Left kidney (tissue), 2 donors: Measurements from ENCODE around the gene MRPS15. TPM values are rescaled to one million over a fixed set of nuclear protein-coding genes. Genes with fewer than 3 reads are reported as not detected.
"Not testable (repeated sequence)": the region's sequence is repeated elsewhere in the genome, so short reads cannot be mapped to it uniquely, and the experiment has no call there.

Experiments used
- DNase-seq: peaks from one replicate; pipeline ENCODE4 v3.0.0-alpha.2; 2013
- polyA plus RNA-seq: library from polyadenylated mRNA; unstranded; fragments of 120-200 nt; gene quantifications from one replicate; pipeline ENCODE4 v1.2.1, GENCODE V29; 2013; ENCODE audit not compliant: insufficient read length

MRPS15 gene
- polyA plus RNA-seq, 1 donor: 68.0 TPM

GRCh38 chr1:36486439-36487335 is 22.5 kb upstream of the MRPS15 start:
- DNase-seq: no peak

- no peak for DNase-seq
These were observed 21.9 kb upstream of the MRPS15 start for GRCh38 chr1:36486093-36486438.

- no peak for DNase-seq
These were observed 19.9 kb upstream of the MRPS15 start for GRCh38 chr1:36484099-36484498.

GRCh38 chr1:36482724-36483388 is 18.7 kb upstream of the MRPS15 start, which contains the start of gene CSF3R:
TSS of gene CSF3R (minus strand) at chr1:36482913. CDS start at chr1:36479496, 3,417 bp downstream.
- no peak for DNase-seq

- no peak for DNase-seq
These were observed 17.9 kb upstream of the MRPS15 start for GRCh38 chr1:36481771-36482723.

- DNase-seq: no peak
These were observed 16.9 kb upstream of the MRPS15 start for GRCh38 chr1:36481091-36481490.

DNA sequence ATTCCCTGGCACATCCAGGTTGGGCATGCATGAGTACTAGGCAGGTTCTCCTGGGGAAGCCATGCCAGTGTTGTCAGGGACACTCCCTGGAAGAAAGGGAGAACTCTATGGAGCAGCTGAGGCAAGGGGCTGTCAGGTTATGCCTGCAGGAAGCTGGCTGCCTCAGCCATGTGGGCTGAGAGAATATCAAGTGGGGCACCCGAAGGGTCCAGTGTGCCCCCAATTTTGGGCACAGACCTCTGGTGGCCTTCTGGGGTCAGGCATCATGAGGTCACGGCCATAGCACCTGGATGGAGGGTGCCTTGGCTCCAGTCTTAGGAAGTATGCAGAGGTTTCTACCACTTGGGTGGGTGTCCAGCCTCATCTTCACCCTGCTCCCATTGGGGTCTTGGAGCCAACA is 16.0 kb upstream of the MRPS15 start:
- no peak for DNase-seq

- no peak for DNase-seq
These were observed 15.4 kb upstream of the MRPS15 start for GRCh38 chr1:36479505-36480051.

DNA sequence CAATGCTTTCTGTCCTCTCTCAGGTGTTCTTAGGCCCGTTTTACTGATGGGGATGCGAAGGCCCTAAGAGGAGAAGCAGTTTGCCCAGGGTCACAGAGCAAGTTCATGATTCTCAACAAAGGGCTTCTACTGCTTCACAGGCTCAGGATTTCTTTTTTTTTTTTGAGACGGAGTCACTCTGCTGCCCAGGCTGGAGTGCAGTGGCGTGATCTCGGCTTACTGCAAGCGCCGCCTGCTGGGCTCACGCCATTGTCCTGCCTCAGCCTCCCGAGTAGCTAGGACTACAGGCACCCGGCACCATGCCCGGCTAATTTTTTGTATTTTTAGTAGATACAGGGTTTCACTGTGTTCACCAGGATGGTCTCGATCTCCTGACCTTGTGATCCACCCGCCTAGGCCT is 13.4 kb upstream of the MRPS15 start:
- DNase-seq: not testable (repeated sequence)

GRCh38 chr1:36476945-36477344 is 12.8 kb upstream of the MRPS15 start:
- DNase-seq: no peak

- no peak for DNase-seq
These were observed 11.9 kb upstream of the MRPS15 start for GRCh38 chr1:36475910-36476604.

DNA sequence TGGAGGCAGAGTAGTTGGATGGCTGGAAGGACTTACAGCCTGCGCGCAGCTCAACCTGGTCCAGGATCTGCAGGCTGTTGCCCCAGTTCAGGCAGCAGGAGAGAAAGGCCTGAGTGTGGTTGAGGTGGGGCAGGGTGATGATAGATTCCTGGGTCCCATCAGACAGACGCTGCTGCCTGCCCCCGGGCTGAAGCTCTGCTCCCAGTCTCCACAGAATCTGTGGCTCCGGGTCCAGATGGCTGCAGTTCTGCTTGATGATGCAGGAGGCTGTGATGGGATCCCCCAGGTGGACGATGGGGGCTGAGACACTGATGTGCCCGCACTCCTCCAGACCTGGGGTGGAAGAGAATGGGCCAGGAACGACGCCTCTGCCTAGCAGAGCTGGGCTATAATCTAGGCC is 11.2 kb upstream of the MRPS15 start:
- no peak for DNase-seq

DNA sequence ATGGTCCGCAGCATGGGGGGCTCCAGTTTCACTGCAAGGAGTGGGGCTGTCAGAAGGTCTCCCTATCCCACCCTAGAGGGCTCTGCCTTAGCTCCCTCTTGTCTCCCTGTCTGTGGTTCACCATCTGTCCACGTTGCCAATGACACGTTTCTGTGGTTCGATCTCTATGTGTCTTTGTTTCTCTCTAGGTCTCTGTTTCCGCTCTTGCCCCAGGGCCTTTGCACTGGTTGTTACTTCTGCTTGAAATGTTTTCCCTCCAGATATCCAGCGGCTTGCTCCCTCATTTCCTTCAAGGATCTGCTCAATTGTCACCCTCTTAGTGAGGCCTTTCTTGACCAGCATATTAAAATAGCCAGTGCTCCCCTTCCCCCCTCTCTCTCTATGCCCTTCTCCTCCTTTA is 8.5 kb upstream of the MRPS15 start:
- DNase-seq: no peak

DNA sequence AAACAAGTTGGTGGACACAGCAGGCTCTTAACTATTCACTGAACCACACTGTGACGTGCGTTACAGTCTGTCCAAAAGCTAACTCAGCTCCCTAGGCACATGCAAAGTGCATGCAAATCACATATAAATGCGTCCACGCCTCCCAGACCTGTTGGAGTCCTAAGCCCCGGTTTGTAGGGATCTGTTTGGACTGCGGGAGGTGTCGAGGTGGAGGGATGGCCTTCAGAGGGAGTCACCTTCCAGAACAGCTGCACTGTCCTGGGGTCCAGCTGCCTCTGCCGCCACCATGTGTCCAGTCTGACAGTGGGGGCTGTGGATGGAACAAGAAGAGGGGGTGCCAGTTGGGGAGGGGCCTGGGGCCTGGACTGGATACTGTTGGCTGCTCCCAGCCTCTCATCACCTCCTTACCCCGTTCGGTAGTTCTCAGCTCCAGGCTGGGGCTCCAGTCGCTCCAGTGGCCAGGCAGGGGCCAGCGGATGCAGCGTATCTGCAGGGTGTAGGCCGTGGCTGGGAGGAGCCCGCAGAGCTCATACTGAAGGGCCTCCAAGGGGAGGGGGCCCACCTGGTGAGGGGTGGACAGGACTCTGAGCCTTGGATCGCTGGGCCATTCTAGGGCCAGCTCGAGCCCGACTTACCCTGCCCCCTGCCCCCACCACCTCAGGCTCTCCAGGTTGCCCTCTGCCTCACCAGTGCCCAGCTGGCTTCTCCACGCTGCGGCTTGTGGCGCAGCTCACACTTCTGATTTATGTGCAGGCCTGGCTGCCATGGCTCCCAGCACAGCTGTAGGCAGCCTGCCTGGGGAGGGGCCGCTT is 7.9 kb upstream of the MRPS15 start:
- no peak for DNase-seq

- DNase-seq: no peak
These were observed 5.0 kb upstream of the MRPS15 start for GRCh38 chr1:36469163-36469562.

- no peak for DNase-seq
These were observed 3.7 kb upstream of the MRPS15 start for GRCh38 chr1:36467700-36468455.

GRCh38 chr1:36467027-36467410 is 2.8 kb upstream of the MRPS15 start:
- no peak for DNase-seq

- no peak for DNase-seq
These were observed 2.3 kb upstream of the MRPS15 start for GRCh38 chr1:36466370-36467026.

- no peak for DNase-seq
These were observed 1.7 kb upstream of the MRPS15 start for GRCh38 chr1:36465731-36466369.
